ENCODE data around the gene CEND1. TPM values are rescaled to one million over a fixed set of nuclear protein-coding genes. Genes with fewer than 3 reads are reported as not detected.
"Not testable (repeated sequence)": the region's sequence is repeated elsewhere in the genome, so short reads cannot be mapped to it uniquely, and the experiment has no call there.

Gene CEND1
- total RNA-seq, 1 donor from 2014 or later, result 7.3 TPM

- FAIRE-seq (no peak), DNase-seq (ENCODE audit: low spot score in 2 of 2) (no peak)
These were observed 47.2 kb downstream of the CEND1 start for GRCh38 chr11:742571-743201.

- no peak for DNase-seq (ENCODE audit: low spot score in 2 of 2)
- no peak for FAIRE-seq
These were observed 47.7 kb downstream of the CEND1 start for GRCh38 chr11:742156-742546.

DNA sequence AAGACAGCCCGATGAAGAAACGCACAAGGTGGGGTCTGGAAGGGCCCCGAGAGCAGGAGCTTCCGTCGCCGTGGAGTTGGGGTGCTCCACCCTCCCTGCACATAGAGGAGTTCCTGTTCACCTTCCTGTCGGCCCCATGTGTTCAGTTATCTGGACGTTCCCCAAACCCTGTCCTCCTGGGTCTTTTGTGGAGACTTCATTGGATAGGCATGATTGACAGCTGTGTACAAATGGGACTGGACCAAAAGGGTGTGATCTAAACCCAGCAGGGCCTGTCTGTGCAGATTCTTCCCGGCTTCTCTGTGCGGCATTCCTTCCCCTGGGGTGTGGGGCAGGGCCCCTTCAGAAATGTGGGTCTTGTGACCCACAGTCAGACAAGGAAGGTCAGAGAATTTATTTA, 52.0 kb downstream of the CEND1 start:
- DNase-seq (ENCODE audit: low spot score in 2 of 2); FAIRE-seq: not testable (repeated sequence)

GRCh38 chr11:737366-737765, 52.5 kb downstream of the CEND1 start:
- FAIRE-seq (no peak), DNase-seq (ENCODE audit: low spot score in 2 of 2) (no peak)

Small RNA genes within 50 kb of the gene (small RNA-seq; reads per million reads assigned to genes)
- gene SNORA52, result not detected

Other genes starting within 250 kb of the CEND1 start
- gene LMNTD2, start 229.4 kb downstream of the CEND1 start, total RNA-seq, result not detected
- gene RASSF7, start 229.1 kb downstream of the CEND1 start, total RNA-seq, result 2.0 TPM
- 30.6 TPM for gene PHRF1, start 213.6 kb downstream of the CEND1 start, total RNA-seq
- gene IRF7, start 174.1 kb downstream of the CEND1 start, total RNA-seq, result 0.82 TPM
- gene CDHR5, start 165.1 kb downstream of the CEND1 start, total RNA-seq, result not detected
- gene SCT, start 162.9 kb downstream of the CEND1 start, total RNA-seq, result not detected
- not detected for gene DRD4, start 152.8 kb downstream of the CEND1 start, total RNA-seq
- gene DEAF1, start 94.9 kb downstream of the CEND1 start, total RNA-seq, result 60.3 TPM
- 11.8 TPM for gene TMEM80, start 94.3 kb downstream of the CEND1 start, total RNA-seq
- gene EPS8L2, start 83.9 kb downstream of the CEND1 start, total RNA-seq, result 0.41 TPM
- gene TALDO1, start 42.6 kb downstream of the CEND1 start, total RNA-seq, result 77.9 TPM
- 21.2 TPM for gene GATD1, start 12.6 kb downstream of the CEND1 start, total RNA-seq
- gene SLC25A22, start 8.2 kb upstream of the CEND1 start, total RNA-seq, result 14.7 TPM
- gene PIDD1, start 15.1 kb upstream of the CEND1 start, total RNA-seq, result 5.7 TPM
- 210 TPM for gene RPLP2, start 19.9 kb upstream of the CEND1 start, total RNA-seq
- 5.3 TPM for gene PNPLA2, start 28.8 kb upstream of the CEND1 start, total RNA-seq
- 0.82 TPM for gene CRACR2B, start 37.8 kb upstream of the CEND1 start, total RNA-seq
- gene CD151, start 42.9 kb upstream of the CEND1 start, total RNA-seq, result 34.6 TPM
- gene POLR2L, start 52.4 kb upstream of the CEND1 start, total RNA-seq, result 17.5 TPM
- 14.3 TPM for gene TSPAN4, start 52.8 kb upstream of the CEND1 start, total RNA-seq
- gene CHID1, start 120.7 kb upstream of the CEND1 start, total RNA-seq, result 17.5 TPM
- 34.6 TPM for gene AP2A2, start 135.8 kb upstream of the CEND1 start, total RNA-seq
- gene MUC6, start 246.6 kb upstream of the CEND1 start, total RNA-seq, result not detected